Measurements from ENCODE around the gene PMP22.

PMP22 gene

GRCh38 chr17:15265131-15265530 lies at the start of gene PMP22:
Gene PMP22, minus strand, starts transcription at chr17:15265326. Its CDS starts 4,599 bp downstream, at chr17:15260727.
- Mint-ChIP-seq H3K4me1 (peaks cover 8% of the 10 kb centered on the region), H3K9me3 (no peaks in the 10 kb centered on the region), H3K4me3 (no peak within 1 kb of the TSS)

GRCh38 chr17:15311996-15312395 lies 46.9 kb upstream of the PMP22 start:
- no peaks in the 10 kb centered on the region for H3K36me3 Mint-ChIP-seq
- no peak overlapping the region for H3K27ac Mint-ChIP-seq
- no peaks in the 10 kb centered on the region for H3K4me1 Mint-ChIP-seq
- H3K4me3 Mint-ChIP-seq, result no peak overlapping the region
- no peaks in the 10 kb centered on the region for H3K9me3 Mint-ChIP-seq
- H3K27me3 Mint-ChIP-seq, result peaks cover 4% of the 10 kb centered on the region

More at GRCh38 chr17:15265131-15265530, at the start of gene PMP22:
- H3K27me3 Mint-ChIP-seq, result peaks cover 25% of the 10 kb centered on the region
- no peak within 1 kb of the TSS for H3K27ac Mint-ChIP-seq
- no peaks in the 10 kb centered on the region for H3K36me3 Mint-ChIP-seq

GRCh38 chr17:15309793-15310192 lies 44.7 kb upstream of the PMP22 start:
- H3K27ac Mint-ChIP-seq, result no peak overlapping the region
- no peaks in the 10 kb centered on the region for H3K36me3 Mint-ChIP-seq
- H3K4me3 Mint-ChIP-seq, result no peak overlapping the region
- H3K27me3 Mint-ChIP-seq, result no peaks in the 10 kb centered on the region
- no peaks in the 10 kb centered on the region for H3K9me3 Mint-ChIP-seq
- H3K4me1 Mint-ChIP-seq, result no peaks in the 10 kb centered on the region

GRCh38 chr17:15309236-15309635 lies 44.1 kb upstream of the PMP22 start:
- no peaks in the 10 kb centered on the region for H3K4me1 Mint-ChIP-seq
- no peaks in the 10 kb centered on the region for H3K36me3 Mint-ChIP-seq
- no peaks in the 10 kb centered on the region for H3K27me3 Mint-ChIP-seq
- H3K4me3 Mint-ChIP-seq, result no peak overlapping the region
- no peak overlapping the region for H3K27ac Mint-ChIP-seq
- H3K9me3 Mint-ChIP-seq, result no peaks in the 10 kb centered on the region

- Mint-ChIP-seq H3K36me3 (no peaks in the 10 kb centered on the region), H3K27me3 (no peaks in the 10 kb centered on the region), H3K4me3 (no peak overlapping the region), H3K9me3 (no peaks in the 10 kb centered on the region), H3K27ac (no peak overlapping the region), H3K4me1 (no peaks in the 10 kb centered on the region)
Observed at GRCh38 chr17:15308758-15309157, 43.6 kb upstream of the PMP22 start.

- Mint-ChIP-seq H3K9me3 (no peaks in the 10 kb centered on the region), H3K27me3 (no peaks in the 10 kb centered on the region), H3K4me3 (no peak overlapping the region), H3K4me1 (no peaks in the 10 kb centered on the region), H3K27ac (no peak overlapping the region), H3K36me3 (no peaks in the 10 kb centered on the region)
Observed at GRCh38 chr17:15307710-15308111, 42.6 kb upstream of the PMP22 start.

GRCh38 chr17:15303851-15304250 lies 38.7 kb upstream of the PMP22 start:
- Mint-ChIP-seq H3K36me3 (no peaks in the 10 kb centered on the region), H3K27me3 (peaks cover 6% of the 10 kb centered on the region), H3K27ac (no peak overlapping the region), H3K9me3 (no peaks in the 10 kb centered on the region), H3K4me1 (no peaks in the 10 kb centered on the region), H3K4me3 (no peak overlapping the region)

GRCh38 chr17:15303268-15303667 lies 38.1 kb upstream of the PMP22 start:
- Mint-ChIP-seq H3K4me1 (no peaks in the 10 kb centered on the region), H3K27ac (no peak overlapping the region), H3K36me3 (no peaks in the 10 kb centered on the region), H3K27me3 (peaks cover 6% of the 10 kb centered on the region), H3K4me3 (no peak overlapping the region), H3K9me3 (no peaks in the 10 kb centered on the region)

- Mint-ChIP-seq H3K9me3 (no peaks in the 10 kb centered on the region), H3K4me1 (no peaks in the 10 kb centered on the region), H3K36me3 (no peaks in the 10 kb centered on the region), H3K4me3 (no peak overlapping the region), H3K27me3 (peaks cover 6% of the 10 kb centered on the region), H3K27ac (no peak overlapping the region)
Observed at GRCh38 chr17:15301845-15302244, 36.7 kb upstream of the PMP22 start.

- Mint-ChIP-seq H3K4me1 (no peaks in the 10 kb centered on the region), H3K36me3 (no peaks in the 10 kb centered on the region), H3K27me3 (peaks cover 8% of the 10 kb centered on the region), H3K4me3 (no peak overlapping the region), H3K27ac (no peak overlapping the region), H3K9me3 (no peaks in the 10 kb centered on the region)
Observed at GRCh38 chr17:15298176-15298575, 33.0 kb upstream of the PMP22 start.

- H3K9me3 Mint-ChIP-seq, result no peaks in the 10 kb centered on the region
- H3K4me3 Mint-ChIP-seq, result no peak overlapping the region
- no peak overlapping the region for H3K27ac Mint-ChIP-seq
- H3K36me3 Mint-ChIP-seq, result no peaks in the 10 kb centered on the region
- H3K27me3 Mint-ChIP-seq, result peaks cover 5% of the 10 kb centered on the region
- no peaks in the 10 kb centered on the region for H3K4me1 Mint-ChIP-seq
Observed at GRCh38 chr17:15293558-15293957, 28.4 kb upstream of the PMP22 start.

- H3K4me3 Mint-ChIP-seq, result no peak overlapping the region
- no peaks in the 10 kb centered on the region for H3K9me3 Mint-ChIP-seq
- H3K27me3 Mint-ChIP-seq, result peaks cover 17% of the 10 kb centered on the region
- H3K36me3 Mint-ChIP-seq, result no peaks in the 10 kb centered on the region
- H3K4me1 Mint-ChIP-seq, result no peaks in the 10 kb centered on the region
- no peak overlapping the region for H3K27ac Mint-ChIP-seq
Observed at GRCh38 chr17:15291674-15292361, 26.7 kb upstream of the PMP22 start.

GRCh38 chr17:15290605-15291004 lies 25.5 kb upstream of the PMP22 start:
- Mint-ChIP-seq H3K4me1 (no peaks in the 10 kb centered on the region), H3K9me3 (no peaks in the 10 kb centered on the region), H3K27ac (no peak overlapping the region), H3K36me3 (no peaks in the 10 kb centered on the region), H3K27me3 (peaks cover 19% of the 10 kb centered on the region), H3K4me3 (no peak overlapping the region)

- Mint-ChIP-seq H3K9me3 (no peaks in the 10 kb centered on the region), H3K36me3 (no peaks in the 10 kb centered on the region), H3K27me3 (peaks cover 21% of the 10 kb centered on the region), H3K4me3 (no peak overlapping the region), H3K27ac (no peak overlapping the region), H3K4me1 (no peaks in the 10 kb centered on the region)
Observed at GRCh38 chr17:15289285-15290183, 24.4 kb upstream of the PMP22 start.

- H3K9me3 Mint-ChIP-seq, result no peaks in the 10 kb centered on the region
- H3K27ac Mint-ChIP-seq, result no peak overlapping the region
- H3K27me3 Mint-ChIP-seq, result peaks cover 23% of the 10 kb centered on the region
- H3K4me1 Mint-ChIP-seq, result no peaks in the 10 kb centered on the region
- no peaks in the 10 kb centered on the region for H3K36me3 Mint-ChIP-seq
- no peak overlapping the region for H3K4me3 Mint-ChIP-seq
Observed at GRCh38 chr17:15288859-15289258, 23.7 kb upstream of the PMP22 start.

- Mint-ChIP-seq H3K4me1 (no peaks in the 10 kb centered on the region), H3K27ac (no peak overlapping the region), H3K9me3 (peaks cover 5% of the 10 kb centered on the region), H3K36me3 (no peaks in the 10 kb centered on the region), H3K4me3 (no peak overlapping the region), H3K27me3 (peaks cover 25% of the 10 kb centered on the region)
Observed at GRCh38 chr17:15287538-15288267, 22.6 kb upstream of the PMP22 start.

All from activated naive CD4-positive, alpha-beta T cell treated with anti-CD3 and anti-CD28 coated beads, Interleukin-2, amount 50 U/mL, for 24 hours (primary cell).